Islet precursor cell (in vitro differentiated cells): ENCODE results near the gene SPOCK2.

Experiments used
- DNase-seq: peaks from one replicate; pipeline ENCODE4 v3.0.0-alpha.2; 2018

The SPOCK2 gene

DNA sequence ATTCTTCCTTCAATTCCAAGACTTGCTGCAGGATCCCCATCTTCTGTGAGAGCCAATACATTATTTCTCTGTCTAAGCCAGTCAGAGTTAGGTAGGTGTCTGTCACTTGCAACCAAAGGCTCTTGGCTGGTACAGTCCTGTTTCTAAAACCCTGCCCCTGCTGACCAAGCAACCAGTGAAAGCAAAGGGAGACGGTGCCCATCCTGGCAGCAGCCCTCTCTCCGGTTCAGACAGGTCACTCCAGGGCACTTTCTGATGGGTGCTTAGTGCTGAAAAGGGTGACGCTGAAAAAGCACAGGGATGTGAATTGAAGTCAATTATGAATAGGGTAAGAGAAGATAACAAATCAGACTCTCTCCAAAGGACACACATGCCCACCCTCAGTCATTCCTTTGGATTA, 37.5 kb downstream of the SPOCK2 start:
- DNase-seq: no peak

DNA sequence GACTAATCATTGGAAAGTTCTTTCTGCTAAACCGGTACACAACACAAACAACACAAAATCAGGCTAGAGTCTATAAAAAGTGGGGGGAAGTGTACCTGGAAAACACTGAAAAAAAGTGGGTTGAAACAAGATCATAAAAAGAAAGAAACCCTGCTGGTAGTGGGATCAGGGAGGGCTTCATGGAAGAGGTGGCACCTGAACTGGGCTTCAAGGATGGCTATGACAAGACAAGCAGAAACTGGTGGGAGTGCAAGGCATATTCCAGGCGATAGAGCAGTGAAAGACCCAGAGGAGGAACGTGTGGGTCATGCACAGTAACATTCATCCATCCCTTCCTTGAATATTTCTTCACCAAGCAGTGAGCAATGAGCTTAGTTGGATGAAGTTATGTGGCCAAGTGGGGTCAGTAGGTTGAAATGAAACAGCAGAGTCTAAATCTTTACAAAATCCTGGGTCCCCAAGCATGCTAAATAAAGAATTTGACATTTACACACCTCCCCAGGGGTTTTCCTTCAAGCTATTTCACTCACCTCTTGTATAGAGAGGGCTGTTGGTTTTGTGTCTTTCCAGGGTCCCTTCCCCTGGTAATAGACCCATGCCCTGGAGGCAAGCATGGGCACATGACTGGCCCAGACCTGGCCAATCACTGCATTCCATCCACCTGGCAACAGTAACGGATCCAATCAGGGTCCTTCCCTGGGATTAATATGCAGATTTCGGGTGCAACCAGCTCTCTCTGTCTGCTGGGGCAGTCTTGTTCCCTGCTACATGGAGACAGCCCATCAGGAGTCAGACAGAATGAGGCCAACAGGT, 38.2 kb downstream of the SPOCK2 start:
- DNase-seq: no peak

DNA sequence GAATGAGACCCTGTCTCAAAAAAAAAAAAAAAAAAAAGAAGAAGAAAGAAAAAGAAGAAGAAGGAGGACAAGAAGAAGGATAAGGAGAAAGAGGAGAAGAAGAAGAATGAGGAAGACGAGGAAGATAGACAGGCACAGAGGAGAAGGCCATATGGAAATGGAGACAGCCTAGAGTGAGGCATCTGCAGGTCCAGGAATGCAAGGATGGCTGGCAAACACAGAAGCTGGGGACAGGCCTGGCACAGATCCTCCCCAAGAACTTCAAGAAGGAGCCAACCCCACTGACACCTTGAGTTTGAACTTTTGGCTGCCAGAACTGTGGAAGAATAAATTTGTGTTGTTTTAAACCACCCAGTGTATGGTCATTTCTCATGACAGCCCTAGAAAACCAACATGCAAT, 38.9 kb downstream of the SPOCK2 start:
- no peak for DNase-seq

DNA sequence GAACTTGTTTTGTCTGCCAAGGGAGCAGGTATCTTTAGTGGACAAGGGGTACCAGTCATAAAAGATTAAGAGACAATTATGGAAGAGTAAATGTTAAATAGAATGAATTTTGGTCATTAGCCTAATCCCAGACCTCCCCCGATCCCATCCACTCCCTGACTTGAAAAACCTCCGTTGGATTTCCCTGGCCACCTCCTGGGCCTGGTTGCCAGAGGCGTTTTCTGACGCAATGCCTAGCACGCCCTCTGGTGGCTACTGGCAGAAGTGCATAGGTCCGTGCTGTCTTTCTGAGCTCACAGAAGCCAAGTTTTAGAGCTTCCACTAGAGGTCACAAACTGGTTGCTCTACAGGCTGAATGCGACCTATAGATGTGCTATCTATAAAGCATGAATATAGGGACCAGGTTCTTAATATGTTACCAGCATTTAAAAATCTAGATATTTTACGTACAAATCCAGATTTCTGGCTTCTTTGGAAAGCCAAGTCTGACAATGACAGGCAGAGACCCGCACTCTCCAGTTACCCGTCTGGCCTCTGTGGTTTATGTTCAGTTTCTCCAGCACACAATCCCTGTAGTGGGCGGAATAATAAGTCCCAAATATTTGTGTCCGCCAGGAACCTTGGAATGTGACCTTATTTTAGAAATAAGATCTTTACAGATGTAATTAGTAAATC, 39.8 kb downstream of the SPOCK2 start:
- peak; percentile 95 for DNase-seq

DNA sequence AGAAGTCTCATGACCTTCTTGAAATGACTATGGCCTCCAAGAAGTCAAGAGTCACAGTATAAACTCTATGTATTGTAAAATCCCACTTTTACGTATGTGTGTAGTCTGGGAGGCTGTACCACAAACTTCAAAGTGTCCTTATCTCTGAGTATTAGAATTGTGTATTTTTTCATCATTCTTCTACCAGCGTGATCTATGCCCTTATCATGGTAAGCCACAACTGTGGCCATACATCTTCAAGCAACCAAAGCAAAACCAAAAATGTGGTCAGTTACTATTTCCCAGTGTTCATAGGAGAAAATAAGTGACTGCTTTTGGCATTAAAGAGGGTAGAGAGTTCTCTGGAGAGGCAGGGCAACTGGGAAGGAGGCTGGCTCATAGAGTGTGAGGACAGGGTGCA, 42.8 kb downstream of the SPOCK2 start:
- DNase-seq: no peak

DNA sequence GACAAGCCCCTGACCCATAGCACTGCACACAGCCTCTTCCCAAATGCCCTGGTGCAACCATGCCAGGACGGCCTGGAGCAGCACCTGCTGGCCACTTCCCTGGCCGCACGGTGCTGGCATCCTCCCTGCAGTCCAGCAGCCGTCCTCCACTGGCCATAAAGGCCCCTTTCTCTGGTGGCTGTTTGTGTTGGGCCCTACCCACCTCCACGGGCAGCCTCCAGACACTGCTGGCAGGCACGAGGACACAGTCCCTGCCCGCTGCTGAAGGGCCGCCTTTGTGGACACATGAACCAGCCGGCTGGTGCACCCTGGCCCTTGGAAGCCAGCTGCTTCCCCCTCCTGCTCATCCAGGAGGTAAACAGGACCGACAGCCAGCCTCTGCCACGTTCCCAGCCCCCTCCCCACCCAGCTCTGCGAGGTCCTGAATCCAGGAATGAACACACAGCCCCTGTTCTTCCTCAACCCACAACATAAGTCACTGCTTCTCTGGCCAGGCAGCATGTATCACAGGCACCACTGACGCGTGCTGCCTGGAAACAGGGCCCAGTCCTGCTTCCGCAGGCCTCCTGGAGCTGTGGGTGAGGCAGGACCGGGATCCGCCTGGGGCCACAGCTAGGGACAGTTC, 43.8 kb downstream of the SPOCK2 start:
- DNase-seq: peak; percentile 93

DNA sequence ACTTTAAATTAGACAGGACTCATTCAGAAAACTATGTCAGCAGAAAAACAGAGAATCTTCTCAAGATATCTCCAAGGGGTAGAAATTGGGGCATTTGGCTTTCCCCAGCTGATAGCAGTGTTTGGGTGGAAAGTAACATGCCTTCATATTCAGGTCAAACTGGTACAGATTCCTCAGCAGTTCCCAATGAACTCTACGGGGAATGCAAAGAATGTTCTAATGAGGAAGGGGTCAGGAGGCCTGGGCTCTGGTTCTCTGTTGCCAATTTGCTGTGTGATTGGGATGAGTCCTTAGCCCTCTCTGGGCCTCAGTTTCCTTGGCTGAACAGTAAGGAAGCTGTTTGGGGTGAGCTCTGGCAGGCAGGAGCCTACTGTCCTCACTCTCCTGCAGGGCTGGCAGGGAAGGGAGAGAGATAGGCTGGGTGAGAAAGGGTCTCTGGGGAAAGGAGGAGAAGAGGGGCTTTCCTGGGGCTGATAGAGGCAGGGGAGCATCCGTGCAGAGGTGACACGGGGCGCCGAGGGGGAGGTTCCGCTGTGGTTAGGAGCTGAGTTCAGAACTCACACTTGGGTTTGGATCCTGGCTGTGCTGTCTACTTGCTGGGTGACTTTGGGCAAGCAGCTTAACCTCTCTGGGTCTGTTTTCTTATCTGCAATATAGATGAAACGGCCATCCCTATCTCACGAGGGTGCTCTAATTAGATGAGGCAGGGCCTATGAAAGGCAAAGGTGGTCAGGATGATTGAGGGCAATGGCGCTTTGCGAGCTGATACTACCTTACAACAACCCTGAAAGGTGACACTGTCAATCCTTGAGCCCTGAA, 45.1 kb downstream of the SPOCK2 start:
- peak; percentile 75 for DNase-seq

DNA sequence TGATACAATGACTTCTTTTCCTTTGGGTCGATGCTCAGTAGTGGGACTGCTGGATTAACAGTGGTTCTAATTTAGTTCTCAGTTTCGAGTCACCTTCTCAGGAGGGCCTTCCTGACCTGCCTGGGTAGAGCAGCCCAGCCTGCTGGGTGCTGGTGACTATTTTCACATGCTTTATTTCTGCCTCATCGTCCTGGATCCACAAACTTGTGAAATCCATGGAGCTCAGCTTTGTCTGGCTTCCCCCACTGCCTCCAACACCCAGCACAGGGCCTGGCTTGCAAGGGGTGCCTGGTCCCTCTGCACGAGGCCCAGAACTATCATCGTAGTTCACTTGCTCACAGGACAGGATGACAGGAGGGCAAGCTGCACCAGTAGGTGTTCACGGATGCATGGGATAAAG, 46.9 kb downstream of the SPOCK2 start:
- DNase-seq: peak; percentile 50

DNA sequence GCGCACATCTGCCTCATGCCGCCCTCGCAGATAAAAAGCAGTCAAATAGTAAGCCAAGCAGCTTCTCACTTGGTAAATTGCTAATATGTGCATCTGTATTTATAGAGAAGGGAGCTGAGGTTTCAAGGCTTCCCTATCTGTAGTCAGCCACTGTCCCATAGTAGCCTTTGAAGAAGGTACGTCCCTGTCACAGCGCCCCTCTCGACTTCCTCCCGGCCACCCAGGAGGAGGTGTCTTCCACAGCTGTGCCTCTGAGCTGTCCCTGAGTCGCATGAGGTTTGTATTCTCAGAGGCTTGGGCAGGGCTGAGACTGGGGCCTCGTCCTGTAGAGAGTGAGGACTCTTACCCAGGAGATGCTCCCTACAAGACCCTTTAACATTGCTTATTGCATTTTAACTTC, 49.0 kb downstream of the SPOCK2 start:
- peak; percentile 67 for DNase-seq

DNA sequence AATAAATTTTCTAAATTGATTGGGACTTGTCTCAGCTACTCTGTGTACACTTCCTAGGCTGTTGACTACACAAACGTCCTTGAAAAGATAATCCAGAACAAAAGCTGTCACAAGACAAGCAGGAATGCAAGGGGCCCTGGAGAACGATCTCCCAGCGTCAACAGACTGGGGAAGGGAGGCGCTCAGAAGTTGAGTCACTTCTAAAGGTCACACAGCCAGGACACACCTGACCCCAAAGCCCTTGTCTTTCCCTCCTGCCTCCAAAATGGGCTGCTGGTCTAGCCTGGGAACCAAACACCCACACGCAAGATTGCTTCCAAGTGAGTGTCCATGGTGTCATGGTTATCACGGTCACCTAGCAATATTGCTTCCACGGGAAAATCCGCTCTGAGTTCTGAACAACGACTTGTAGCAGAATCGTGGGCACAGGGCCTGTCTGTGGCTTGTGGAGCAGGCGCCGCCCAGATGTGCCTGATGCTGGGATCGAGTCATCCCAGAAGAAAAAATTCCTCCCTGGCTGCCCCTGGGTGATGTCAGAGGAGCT, 49.8 kb downstream of the SPOCK2 start:
- peak; percentile 87 for DNase-seq

DNA sequence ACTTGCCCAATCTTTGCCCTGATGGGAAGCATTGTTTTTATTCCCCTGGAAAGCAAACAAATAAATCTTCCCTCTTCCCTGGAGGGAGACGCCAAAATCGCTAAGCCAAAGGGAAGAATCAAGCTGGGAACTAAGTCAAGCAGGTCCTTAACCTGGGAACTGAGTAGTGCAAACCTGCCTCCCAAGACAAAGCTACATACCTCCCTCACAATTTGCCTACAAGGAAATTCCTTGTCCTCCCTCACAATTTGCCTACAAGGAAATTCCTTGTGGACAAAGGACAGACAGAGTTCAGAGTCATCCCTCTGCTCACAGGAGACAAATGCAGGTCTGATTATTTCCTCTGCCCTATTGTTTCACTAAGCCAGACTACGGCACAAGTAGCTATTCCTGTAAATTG, 50.5 kb downstream of the SPOCK2 start:
- peak; percentile 68 for DNase-seq

DNA sequence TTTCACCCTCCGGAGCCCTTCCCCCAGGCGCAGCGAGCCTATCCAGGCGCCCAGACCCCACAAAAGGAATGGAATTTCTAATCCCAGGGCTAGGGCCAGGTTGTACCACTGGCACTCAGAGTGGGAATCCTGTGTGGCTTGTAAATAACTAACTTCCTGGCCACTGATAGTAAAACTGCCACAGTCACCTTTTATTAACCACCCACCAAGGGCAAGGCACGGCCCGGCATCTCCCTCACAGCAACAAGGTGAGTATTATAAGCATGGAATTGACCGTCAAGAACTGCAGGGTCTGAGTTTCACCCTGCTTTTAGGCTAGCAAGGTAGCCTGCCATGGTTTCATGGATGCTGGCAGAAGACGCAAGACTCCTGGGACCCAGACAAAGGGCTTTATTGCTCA, 51.1 kb downstream of the SPOCK2 start:
- DNase-seq: peak; percentile 60

DNA sequence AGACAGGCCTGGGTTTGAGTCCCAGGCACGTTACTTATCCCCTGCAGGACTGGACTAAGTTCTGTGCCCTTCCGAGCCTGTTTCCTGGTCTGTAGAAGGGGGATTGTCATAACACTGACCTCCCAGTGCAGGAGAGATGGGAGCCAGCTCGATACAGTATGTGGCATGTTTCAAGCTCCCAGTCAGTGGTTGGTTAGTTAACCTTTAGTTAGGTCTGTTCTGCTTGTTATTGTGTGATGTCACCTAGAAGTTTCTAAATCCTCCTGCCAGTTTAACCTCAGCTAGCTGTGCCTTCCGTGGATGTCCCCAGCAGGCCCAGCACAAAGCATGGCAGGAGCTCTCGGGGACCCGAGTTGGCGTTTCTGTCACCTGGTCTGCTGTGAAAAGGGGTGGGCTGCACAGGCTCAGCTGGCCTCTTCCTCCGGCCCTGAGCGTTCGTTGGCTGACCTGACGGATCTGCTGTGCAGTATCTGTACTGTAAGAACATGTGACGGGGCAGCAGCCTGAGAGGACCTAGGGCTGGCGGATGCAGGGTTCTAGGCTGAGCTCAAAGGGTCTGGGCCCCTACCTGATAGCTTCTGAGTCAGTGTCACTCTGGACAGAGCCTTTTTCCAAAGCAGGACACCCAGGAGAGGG, 53.0 kb downstream of the SPOCK2 start:
- peak; percentile 54 for DNase-seq

DNA sequence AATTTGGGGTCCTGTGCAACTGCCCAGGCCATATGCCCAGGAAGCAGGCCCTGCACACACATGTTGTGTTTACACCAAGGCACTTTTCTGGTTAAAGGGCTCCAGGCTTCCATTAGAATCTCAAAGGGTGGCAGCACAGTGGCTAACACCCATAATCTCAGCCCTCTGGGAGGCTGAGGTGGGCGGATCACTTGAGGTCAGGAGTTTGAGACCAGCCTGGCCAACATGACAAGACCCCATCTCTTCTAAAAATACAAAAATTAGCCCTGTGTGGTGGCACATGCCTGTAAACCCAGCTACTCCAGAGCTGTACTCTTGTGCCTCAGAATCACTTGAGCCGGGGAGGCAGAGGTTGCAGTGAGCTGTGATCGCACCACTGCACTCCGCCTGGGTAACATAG, 53.6 kb downstream of the SPOCK2 start:
- DNase-seq: no peak

DNA sequence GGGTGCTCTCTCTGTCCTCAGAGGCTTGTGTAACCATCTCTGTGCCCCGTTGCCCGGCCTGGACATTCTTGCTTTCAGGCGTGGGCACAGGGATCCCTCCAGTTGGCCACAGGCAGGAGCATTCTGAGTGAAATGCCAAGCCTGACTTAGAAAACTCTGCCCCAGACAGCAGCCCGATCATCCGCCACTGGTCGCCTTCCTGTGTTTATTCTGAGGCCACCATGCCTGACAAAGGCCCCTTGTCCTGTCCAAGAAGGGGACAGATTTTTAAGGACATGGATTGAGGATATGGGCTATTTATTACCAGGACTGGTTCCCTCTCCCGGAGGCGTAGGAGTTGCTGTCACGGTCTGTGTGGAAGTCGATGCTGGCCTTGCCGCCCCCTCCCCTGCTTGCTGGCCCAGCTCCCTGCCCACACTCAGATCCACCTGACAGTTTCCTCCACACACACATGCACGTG, 54.3 kb downstream of the SPOCK2 start:
- peak; percentile 53 for DNase-seq

DNA sequence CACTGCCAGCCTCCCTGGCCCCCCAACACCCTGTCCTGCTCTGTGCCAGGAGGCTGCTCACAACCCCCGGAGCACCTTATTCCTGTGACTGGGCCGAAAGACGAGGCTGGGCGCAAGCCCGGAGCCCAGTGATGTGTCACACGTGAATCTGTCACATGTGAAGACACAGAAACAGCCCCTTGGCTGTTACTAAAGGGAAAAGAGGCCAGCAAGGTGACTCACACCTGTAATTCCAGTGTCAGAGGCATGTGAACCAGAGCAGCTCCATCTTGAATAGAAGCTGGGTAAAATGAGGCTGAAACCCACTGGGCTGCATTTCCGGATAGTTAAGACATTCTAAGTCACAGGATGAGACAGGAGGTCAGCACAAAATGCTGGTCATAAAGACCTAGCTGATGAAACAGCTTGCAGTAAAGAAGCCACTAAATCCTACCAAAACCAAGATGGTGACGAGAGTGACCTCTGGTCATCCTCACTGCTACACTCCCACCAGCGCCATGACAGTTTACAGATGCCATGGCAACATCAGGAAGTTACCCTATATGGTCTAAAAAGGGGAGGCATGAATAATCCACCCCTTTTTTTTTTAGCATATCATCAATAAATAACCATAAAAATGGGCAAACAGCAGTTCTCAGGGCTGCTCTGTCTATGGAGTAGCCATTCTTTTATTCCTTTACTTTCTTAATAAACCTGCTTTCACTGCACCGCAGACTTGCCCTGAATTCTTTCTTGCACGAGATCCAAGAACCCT, 55.8 kb downstream of the SPOCK2 start:
- DNase-seq: peak; percentile 71

DNA sequence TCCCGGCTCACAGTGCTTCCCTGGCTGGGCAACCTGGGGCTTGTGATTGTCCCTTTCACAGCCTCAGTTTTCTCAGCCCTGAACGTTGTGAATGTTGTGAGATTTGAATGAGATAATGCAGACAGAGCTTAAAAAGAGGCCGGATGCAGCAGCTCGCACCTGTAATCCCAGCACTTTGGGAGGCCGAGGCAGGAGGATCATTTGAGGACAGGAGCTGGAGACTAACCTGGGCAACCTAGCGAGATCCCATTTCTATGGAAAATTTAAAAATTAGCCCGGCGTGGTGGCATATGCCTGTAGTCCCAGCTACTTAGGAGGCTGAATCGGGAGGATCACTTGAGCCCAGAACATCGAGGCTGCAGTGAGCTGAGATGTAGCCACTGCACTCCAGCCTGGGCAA, 56.6 kb downstream of the SPOCK2 start:
- DNase-seq: no peak

DNA sequence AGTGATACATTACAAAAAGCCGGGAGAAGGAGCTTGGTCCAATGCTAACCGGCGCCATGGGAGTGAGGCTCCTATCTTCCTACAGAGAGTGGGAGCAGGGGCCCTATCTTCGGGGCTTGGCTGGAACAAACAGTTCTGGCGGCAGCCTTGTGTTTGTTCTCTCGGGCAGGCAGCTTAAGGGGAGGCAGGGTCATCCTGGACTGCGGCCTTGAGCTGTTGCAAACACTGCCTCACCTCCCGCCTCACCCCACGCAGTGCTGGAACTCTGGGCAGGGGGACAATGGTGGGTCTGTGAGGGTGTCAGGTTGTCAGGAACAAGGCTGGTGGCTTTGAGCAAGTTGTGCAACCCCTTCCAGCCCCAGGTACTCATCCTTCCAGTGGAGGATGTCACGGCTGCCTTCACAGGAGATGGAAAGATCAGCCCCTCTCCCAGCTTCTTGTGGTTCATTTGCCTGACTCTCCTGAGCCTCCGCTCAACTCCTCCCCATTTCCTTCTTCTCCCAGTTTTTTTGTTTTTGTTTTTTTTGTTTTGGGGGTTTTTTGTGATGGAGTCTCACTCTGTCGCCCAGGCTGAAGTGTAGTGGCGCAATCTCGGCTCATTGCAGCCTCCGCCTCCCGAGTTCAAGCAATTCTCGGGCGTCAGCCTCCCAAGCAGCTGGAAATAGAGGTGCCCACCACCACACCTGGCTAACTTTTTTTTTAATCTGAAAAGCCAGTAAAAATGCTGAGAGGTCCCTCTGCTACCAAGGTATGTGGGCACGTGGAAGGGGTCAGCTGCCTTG, 57.4 kb downstream of the SPOCK2 start:
- peak; percentile 68 for DNase-seq

DNA sequence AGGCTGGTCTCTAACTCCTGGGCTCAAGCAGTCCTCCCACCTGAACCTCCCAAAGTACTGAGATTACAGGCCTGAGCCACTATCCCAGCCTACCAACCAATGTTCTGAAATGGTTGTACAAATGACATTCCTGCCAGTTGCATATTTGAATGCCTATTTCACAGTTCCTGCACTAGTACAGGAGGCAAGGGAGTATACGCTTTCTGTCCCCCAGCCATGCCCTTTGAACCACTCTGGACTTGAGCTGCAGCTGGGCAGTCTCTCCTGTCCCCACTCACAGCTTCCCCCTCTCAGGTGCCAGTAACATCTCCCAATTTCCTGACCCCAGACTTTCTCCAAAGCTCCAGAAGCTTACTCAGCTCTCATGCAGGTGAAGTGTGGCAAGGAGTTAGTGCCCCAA, 58.9 kb downstream of the SPOCK2 start:
- no peak for DNase-seq

DNA sequence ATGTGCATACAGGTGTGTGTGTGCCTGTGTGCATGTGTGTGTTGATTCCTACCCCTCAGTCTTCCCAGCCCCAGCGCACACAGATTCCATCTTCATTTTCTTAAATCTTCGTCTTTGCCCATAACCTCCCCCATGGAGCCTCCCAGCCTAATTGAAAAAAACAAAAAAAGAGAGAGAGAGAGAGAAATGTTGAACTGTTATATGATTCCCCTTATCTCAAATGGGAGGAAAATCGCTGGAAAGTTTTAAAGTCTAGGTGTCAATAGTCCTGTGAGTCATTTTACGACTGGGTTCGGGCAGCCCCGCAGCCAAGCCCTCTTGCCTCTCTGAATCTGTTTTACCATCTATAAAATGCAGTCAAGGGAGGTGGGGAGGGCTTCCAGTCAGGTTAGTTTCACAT, 60.9 kb downstream of the SPOCK2 start:
- peak; percentile 83 for DNase-seq
